Upper lobe of left lung (tissue), 4 donors: ENCODE results near the gene CDKL1.

ENCODE experiments used
- EP300 ChIP-seq, 4 donors: sonication (generic); formaldehyde crosslinking; IDR thresholded peaks; one replicate each; pipeline ENCODE4 v1.5.1; 2017; ENCODE audit warnings: antibody characterized with exemption in 4 of 4, control low read depth in 2 of 4
- POLR2AphosphoS5 ChIP-seq, 2 donors: sonication (generic); formaldehyde crosslinking; IDR thresholded peaks; one replicate each; pipeline ENCODE4 v1.5.1; 2017; ENCODE audit warnings: antibody characterized with exemption in 2 of 2
- TF ChIP-seq, protein P1 (sequence below), 6 experiments: fragments of 450-650 bp in 4 of 6; fragments of 200-600 bp in 2 of 6; sonication (generic) in 2 of 6; IDR thresholded peaks; one replicate each; pipeline ENCODE4 v1.5.1; 2016 to 2019; ENCODE audit warnings: antibody characterized with exemption in 6 of 6

DNA sequence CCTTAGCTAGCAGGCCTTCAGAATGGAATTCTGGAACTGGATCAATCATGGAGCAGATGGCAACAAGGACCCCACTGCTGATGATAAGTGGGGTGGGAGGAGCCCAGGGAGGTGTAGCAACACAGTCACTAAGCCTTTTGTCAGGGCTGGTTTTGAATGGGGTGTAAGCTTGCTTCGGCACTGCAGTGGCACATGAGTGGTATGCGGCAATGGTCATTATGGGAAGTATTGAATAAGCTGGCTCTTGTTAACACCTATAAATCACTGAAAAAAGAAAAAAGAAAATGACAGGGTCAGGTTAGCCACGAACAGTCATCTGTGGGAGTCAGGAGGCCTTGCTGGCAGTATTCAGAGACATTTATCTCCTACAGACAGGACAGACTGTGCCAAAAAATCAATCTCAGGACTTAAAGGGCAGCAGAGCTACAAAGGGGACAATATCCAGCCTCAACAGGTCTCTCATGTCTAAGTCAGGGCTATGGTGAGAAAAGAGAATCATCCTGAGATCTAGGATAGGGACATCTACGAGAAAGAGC lies 19.1 kb downstream of the CDKL1 start:
- TF ChIP-seq, protein P1, sequence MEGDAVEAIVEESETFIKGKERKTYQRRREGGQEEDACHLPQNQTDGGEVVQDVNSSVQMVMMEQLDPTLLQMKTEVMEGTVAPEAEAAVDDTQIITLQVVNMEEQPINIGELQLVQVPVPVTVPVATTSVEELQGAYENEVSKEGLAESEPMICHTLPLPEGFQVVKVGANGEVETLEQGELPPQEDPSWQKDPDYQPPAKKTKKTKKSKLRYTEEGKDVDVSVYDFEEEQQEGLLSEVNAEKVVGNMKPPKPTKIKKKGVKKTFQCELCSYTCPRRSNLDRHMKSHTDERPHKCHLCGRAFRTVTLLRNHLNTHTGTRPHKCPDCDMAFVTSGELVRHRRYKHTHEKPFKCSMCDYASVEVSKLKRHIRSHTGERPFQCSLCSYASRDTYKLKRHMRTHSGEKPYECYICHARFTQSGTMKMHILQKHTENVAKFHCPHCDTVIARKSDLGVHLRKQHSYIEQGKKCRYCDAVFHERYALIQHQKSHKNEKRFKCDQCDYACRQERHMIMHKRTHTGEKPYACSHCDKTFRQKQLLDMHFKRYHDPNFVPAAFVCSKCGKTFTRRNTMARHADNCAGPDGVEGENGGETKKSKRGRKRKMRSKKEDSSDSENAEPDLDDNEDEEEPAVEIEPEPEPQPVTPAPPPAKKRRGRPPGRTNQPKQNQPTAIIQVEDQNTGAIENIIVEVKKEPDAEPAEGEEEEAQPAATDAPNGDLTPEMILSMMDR (IDR thresholded peaks at IDR 0.05) = no peak
- TF ChIP-seq EP300 (IDR thresholded peaks at IDR 0.05) (no peak), POLR2AphosphoS5 (IDR thresholded peaks at IDR 0.05) (no peak)
